GM18517 (cell line): ENCODE data around the gene INF2.

Source experiments
- ATAC-seq: cut with Tn5 transposase; IDR thresholded peaks from one replicate; pipeline ENCODE4 v1.9.1; 2021; ENCODE audit warnings: mild to moderate bottlenecking, moderate library complexity; ENCODE audit not compliant: unreplicated experiment

Gene INF2

DNA sequence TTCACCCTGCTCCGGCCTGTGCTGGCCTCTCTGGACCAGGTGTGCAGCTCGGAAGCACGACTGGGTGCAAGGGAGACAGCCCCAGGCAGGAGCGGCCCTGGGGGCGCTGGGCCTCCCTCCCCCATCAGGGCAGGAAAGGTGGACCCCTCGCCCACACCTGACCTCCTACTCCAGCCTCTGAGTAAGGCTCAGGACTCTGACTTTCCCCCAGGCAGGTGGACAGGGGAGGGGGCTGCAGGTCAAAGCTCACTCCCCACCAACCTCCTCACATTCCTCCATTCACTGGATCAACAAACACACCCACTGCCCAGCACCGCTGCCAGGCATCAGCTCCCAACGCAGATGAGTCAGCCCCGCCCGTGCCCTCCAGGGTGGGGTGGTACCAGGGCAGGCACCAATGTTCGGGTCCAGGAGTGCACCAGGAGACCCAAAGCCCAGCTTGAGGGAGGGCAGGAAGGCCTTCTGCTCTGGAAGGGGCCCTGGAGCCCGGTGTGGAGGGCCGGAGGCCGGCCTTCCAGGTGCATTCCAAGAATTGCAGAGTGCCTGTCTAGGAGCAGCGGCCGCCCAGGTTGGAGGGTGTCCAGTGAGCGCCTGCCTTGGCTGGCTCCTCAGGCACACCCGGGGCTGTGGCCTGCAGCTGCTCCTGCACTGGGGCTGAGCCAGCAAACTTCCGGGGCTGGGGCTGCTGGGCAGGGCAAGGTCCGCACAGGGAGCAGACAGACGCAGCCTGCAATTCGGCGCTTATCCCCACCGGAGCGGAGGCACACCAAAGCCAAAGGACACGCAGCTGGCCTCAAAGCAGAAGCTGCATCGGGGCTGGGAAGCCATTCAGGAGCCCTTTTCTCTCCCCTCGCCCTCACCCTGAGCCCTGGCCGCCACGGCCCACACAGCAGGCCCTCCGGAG lies 1.6 kb upstream of the INF2 start:
- no peak for ATAC-seq

- no peak for ATAC-seq
These were observed 811 bp upstream of the INF2 start for GRCh38 chr14:104688505-104689108.

GRCh38 chr14:104689881-104690711 lies 678 bp downstream of the INF2 start:
- no peak for ATAC-seq

DNA sequence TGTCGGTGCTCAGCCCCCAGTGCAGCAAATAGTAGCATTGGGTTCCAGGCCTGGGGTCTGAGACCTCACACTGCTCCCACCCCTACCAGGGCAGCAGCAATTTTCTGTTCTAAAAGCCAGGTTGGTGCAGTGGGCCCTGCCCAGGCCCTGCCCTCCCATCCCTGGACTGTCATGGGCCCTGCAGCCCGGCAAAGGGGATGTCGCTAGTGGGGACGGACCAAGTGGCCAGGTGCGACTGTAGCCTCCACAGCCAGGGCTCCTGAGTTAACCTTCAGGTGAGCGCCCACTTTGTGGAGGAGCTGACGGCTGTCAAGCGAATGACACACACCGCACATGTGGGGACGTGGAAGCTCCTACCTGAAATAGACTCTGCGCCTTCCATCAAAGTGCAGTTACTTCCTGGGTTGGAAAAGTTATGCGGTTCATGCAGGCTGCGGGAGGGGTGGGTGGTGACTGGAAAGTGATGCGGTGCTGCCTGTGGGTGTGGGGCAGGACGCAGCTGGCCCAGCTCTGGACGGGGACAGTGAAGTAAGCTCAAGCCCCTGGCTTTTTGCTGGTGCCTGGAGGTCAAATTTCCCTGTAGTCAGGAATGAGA lies 1.5 kb downstream of the INF2 start:
- ATAC-seq, result no peak

GRCh38 chr14:104691546-104692260 lies 2.3 kb downstream of the INF2 start:
- no peak for ATAC-seq

DNA sequence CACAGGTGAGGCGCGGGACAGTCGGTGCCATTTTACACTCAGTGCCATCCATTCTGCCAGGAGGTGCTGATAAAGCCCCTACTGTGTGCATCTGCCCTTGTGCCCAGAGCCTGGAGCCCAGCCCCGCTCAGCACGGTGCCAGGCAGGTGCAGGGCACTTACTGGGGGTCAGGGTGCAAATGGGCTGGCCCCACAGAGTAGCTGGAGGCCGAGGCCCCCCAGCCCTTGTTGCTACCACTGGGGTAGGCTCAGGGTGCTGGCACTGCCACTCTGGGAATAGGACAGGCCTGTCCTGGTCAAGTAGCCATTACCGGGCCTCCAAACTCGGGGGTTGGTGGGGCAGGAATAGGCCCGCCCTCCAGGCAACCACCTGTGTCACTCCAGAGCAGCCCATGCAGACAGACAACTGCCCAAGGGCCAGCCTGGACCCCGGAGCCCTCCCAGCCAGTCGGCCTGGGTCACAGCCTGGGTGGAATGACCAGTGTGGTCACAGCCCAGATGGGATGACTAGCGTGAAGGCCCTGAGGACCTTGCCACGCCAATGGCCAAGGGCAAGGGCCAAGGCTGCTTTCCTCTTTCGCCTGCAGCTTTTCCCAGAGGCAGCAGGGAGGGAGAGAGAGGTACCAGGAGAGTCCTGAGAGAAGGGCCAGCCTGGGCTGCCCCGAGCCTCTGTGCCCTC lies 3.0 kb downstream of the INF2 start:
- ATAC-seq, result no peak

GRCh38 chr14:104692939-104693315 lies 3.5 kb downstream of the INF2 start:
- no peak for ATAC-seq

GRCh38 chr14:104693482-104694431 lies 4.3 kb downstream of the INF2 start:
- ATAC-seq, result no peak

- ATAC-seq, result no peak
These were observed 5.1 kb downstream of the INF2 start for GRCh38 chr14:104694475-104694950.

DNA sequence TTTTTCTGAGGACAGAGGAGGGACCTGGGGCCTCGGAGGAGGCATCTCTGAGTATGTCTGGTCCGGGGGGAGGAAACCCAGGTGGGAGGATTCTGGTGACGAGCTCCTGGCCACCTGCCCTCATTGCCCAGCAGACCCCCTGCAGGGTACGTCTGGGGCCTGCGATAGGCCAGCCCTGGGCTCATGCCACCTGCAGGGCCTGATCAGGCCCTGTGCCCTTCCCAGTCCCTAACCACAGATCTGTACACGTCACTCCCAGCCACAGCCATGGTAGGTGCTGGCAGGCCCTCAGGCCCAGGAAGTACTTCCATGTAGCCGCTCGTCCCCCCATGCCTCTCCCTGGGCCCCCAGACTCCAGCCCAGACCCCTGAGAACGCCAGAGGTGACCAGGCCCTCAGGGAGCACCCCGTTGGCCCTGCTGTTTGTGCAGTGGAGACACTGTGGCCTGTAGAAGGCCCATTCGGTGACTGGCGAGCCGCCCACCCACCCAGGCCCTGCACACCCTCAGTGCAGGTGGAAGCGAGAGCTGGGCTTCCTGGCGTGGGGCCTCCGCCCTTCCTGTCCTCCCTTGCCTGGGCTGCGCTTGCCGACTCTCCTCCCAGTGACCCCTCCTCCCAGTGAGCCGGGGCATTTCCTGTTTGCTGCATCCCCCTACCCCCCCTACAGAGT lies 5.7 kb downstream of the INF2 start:
- no peak for ATAC-seq

GRCh38 chr14:104695660-104696000 lies 6.2 kb downstream of the INF2 start:
- no peak for ATAC-seq

DNA sequence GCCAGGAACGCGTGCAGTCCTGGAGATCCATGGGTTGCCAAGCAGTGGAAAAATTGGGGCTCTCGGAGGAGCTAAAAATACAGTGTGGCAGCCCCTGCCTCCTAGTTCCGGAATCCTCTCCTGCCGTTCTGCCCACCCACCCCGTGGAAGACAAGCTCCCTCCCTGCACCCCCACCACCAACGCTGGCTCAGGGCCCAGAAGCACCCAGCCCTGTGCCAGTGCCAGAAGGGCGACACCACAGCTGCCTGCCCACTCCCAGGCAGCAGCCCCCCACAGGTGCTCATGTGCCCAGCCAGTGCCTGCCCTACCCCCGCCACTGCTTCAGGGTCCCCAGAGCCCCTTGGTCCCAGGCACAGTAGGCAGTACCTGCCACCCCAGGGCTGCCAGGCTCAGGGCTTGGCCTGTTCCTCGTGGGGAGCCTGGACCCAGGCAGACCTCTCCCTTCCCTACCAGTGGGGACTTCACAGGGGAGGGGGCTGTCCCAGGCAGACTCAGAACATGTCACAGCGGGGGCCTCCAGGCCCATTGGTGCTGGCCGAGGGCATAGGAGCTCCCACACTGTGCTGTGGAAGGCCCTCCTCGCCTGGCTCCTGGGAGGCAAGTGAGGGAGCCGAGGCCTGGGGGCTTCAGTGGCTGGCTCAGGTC lies 7.4 kb downstream of the INF2 start:
- ATAC-seq, result no peak

- ATAC-seq, result no peak
These were observed 7.9 kb downstream of the INF2 start for GRCh38 chr14:104697317-104697703.

GRCh38 chr14:104697892-104698583 lies 8.6 kb downstream of the INF2 start:
- ATAC-seq, result no peak

GRCh38 chr14:104698688-104699425 lies 9.4 kb downstream of the INF2 start:
- ATAC-seq, result no peak

DNA sequence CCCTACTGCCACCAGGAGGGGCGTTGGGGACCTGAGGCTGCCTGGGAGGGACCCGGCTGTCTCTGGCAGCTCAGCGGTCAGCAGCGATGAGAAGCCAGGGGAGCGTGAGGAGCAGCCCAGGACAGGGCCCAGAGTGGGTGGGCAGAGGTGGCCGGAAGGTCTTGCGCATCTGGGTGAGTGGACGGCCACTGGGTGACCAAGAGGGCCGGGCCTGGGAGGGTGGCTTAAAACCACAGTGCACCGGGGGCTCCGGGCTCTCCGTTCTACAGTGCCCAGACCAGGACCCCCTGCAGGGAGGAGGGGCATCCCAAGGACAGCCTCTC lies 10.0 kb downstream of the INF2 start:
- ATAC-seq, result no peak

- no peak for ATAC-seq
These were observed 10.8 kb downstream of the INF2 start for GRCh38 chr14:104700225-104700651.
